Fibroblast of lung (primary cell): ENCODE results near the gene STX4.

Experiments
- CTCF ChIP-seq, 2 donors: IDR thresholded peaks in 1 of 2; conservative IDR thresholded peaks in 1 of 2; 1 replicate in 1 of 2; 2 replicates in 1 of 2; pipeline ENCODE4 v1.5.1; 2011 to 2012; ENCODE audit warnings: low read length in 2 of 2, control low read depth in 1 of 2, inconsistent platforms in 1 of 2, low read depth in 1 of 2, mild to moderate bottlenecking in 1 of 2
- EZH2 ChIP-seq: IDR thresholded peaks from 2 replicates; pipeline ENCODE4 v1.5.1; 2012; ENCODE audit warnings: low read length, control low read depth, mild to moderate bottlenecking; ENCODE audit errors: missing control alignments

GRCh38 chr16:31085873-31086628, 52.7 kb downstream of the STX4 start:
- TF ChIP-seq CTCF (conservative IDR thresholded peaks at IDR 0.05 in 1 of 2, IDR thresholded peaks at IDR 0.05 in 1 of 2; ENCODE audit: low read depth in 1 of 2, low read length in 2 of 2) (no peak), EZH2 (no peak)
